Tibial nerve (tissue), 4 donors: ENCODE measurements around the gene STK39. TPM values are rescaled to one million over a fixed set of nuclear protein-coding genes. Genes with fewer than 3 reads are reported as not detected.
"Not testable (repeated sequence)": the region's sequence is repeated elsewhere in the genome, so short reads cannot be mapped to it uniquely, and the experiment has no call there.

Experiments used
- DNase-seq, 2 donors: peaks; one replicate each; pipeline ENCODE4 v3.0.0-alpha.2; 2019; ENCODE audit warnings: low spot score in 2 of 2
- H3K27ac ChIP-seq, 4 donors: fragments of 200-600 bp; sonication (generic) in 3 of 4; one replicate each; pipeline ENCODE4 v1.5.1; 2017 to 2019; ENCODE audit warnings: mild to moderate bottlenecking in 1 of 4
- H3K27me3 ChIP-seq, 2 donors: fragments of 200-600 bp; sonication (generic) in 1 of 2; one replicate each; pipeline versions ENCODE4 v1.5.1 to v1.6.0; 2017 to 2019
- H3K36me3 ChIP-seq, 3 donors: fragments of 200-600 bp; sonication (generic); one replicate each; pipeline ENCODE4 v1.5.1; 2018 to 2019
- H3K4me1 ChIP-seq, 4 donors: fragments of 200-600 bp; sonication (generic) in 3 of 4; one replicate each; pipeline ENCODE4 v1.5.1; 2017 to 2019
- H3K4me3 ChIP-seq, 4 donors: fragments of 200-600 bp; sonication (generic) in 3 of 4; one replicate each; pipeline ENCODE4 v1.5.1; 2017 to 2019; ENCODE audit warnings: mild to moderate bottlenecking in 1 of 4, moderate library complexity in 1 of 4
- H3K9me3 ChIP-seq, 4 donors: fragments of 200-600 bp; sonication (generic) in 3 of 4; one replicate each; pipeline ENCODE4 v1.5.1; 2017 to 2019
- EP300 ChIP-seq, 2 donors: sonication (generic); formaldehyde crosslinking; IDR thresholded peaks; one replicate each; pipeline ENCODE4 v1.6.1; 2017; ENCODE audit warnings: antibody characterized with exemption in 2 of 2, mild to moderate bottlenecking in 1 of 2
- POLR2A ChIP-seq, 2 donors: fragments of 450-650 bp; IDR thresholded peaks; one replicate each; pipeline ENCODE4 v1.6.1; 2017; ENCODE audit warnings: antibody characterized with exemption in 2 of 2, mild to moderate bottlenecking in 2 of 2, moderate library complexity in 2 of 2
- WGBS, 2 donors: methylation state at CpG; one replicate each; pipeline ENCODE4 v1.1.5; 2018; 5-methylcytosine and 5-hydroxymethylcytosine counted together
- total RNA-seq, 4 donors: library from RNA; depleted of rRNA; stranded (reverse); fragments of >200 nt; gene quantifications; one replicate each; pipeline ENCODE4 v1.1.0, GENCODE V29; 2016
- TF ChIP-seq, protein P1 (sequence below), 5 experiments: fragments of 200-600 bp in 3 of 5; fragments of 450-650 bp in 2 of 5; sonication (generic) in 3 of 5; IDR thresholded peaks; one replicate each; pipeline ENCODE4 v1.5.1; 2016 to 2019; ENCODE audit warnings: antibody characterized with exemption in 5 of 5, mild to moderate bottlenecking in 3 of 5, moderate library complexity in 2 of 5

STK39 gene
- total RNA-seq, 4 donors from 2014 or later, result 8.5 to 13.5 (median 12.0) TPM

DNA sequence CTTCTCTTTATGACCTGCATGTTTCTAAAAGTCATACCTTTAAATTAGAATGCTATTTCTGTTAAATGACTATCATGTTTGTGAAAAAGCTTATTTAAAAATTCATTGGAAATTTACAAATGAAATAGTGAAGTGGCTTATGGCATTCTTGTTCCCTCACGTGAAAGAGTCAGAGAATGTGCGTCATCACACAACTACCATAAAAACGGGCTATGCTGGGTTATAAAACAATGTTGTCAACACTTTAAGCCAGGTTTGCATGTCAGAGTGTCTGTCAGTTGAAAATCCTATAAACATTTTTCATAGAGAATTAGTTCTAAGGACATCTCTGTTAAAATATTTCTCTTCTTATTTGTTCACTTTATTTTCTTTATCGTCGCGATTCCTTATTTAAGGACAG, 42.5 kb upstream of the STK39 start:
- no peaks in the 10 kb centered on the region for H3K4me1 ChIP-seq
- no peak for TF ChIP-seq EP300 (IDR thresholded peaks at IDR 0.05)
- TF ChIP-seq, protein P1, sequence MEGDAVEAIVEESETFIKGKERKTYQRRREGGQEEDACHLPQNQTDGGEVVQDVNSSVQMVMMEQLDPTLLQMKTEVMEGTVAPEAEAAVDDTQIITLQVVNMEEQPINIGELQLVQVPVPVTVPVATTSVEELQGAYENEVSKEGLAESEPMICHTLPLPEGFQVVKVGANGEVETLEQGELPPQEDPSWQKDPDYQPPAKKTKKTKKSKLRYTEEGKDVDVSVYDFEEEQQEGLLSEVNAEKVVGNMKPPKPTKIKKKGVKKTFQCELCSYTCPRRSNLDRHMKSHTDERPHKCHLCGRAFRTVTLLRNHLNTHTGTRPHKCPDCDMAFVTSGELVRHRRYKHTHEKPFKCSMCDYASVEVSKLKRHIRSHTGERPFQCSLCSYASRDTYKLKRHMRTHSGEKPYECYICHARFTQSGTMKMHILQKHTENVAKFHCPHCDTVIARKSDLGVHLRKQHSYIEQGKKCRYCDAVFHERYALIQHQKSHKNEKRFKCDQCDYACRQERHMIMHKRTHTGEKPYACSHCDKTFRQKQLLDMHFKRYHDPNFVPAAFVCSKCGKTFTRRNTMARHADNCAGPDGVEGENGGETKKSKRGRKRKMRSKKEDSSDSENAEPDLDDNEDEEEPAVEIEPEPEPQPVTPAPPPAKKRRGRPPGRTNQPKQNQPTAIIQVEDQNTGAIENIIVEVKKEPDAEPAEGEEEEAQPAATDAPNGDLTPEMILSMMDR (IDR thresholded peaks at IDR 0.05), result no peak
- TF ChIP-seq POLR2A (IDR thresholded peaks at IDR 0.05), result no peak
- WGBS, 2 donors, result 85 to 86% methylated on average over 6 of the region's 6 CpGs

DNA sequence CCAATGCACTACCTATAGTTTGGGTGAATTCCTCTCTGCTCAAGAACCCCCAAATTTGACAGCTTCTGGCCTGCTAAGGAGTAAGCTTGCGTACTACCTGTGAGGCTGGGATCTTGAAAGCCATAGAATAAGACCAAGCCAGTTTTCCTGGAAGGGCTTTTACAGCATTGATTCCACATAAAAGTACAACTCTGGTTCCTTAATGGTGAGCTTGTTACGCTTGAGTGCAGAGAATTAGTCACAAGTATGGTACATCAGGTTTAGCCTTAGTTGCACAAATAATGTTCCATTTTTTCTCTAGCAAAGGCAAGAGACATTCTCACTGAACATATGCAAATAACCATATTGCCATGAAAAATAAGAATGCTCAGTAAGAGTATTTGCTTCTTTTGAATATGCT, 39.1 kb upstream of the STK39 start:
- WGBS, 2 donors, result 48 to 70% methylated on average over 2 of the region's 2 CpGs
- Histone ChIP-seq H3K4me1 (no peaks in the 10 kb centered on the region), H3K9me3 (no peaks in the 10 kb centered on the region), H3K27me3 (no peaks in the 10 kb centered on the region), H3K4me3 (no peak overlapping the region), H3K36me3 (no peaks in the 10 kb centered on the region), H3K27ac (no peak overlapping the region)
- TF ChIP-seq, protein P1 (IDR thresholded peaks at IDR 0.05), result no peak
- no peak for TF ChIP-seq POLR2A (IDR thresholded peaks at IDR 0.05)
- TF ChIP-seq EP300 (IDR thresholded peaks at IDR 0.05), result no peak
- no peak for DNase-seq

More for the DNA sequence above, 42.5 kb upstream of the STK39 start:
- no peak overlapping the region for H3K4me3 ChIP-seq
- no peaks in the 10 kb centered on the region for H3K9me3 ChIP-seq
- no peak overlapping the region for H3K27ac ChIP-seq
- no peaks in the 10 kb centered on the region for H3K36me3 ChIP-seq
- no peaks in the 10 kb centered on the region for H3K27me3 ChIP-seq
- DNase-seq, result no peak

GRCh38 chr2:168278424-168278888, 31.1 kb upstream of the STK39 start:
- H3K9me3 ChIP-seq, result no peaks in the 10 kb centered on the region

GRCh38 chr2:168277276-168277675, 29.9 kb upstream of the STK39 start:
- no peaks in the 10 kb centered on the region for H3K4me1 ChIP-seq
- TF ChIP-seq EP300 (IDR thresholded peaks at IDR 0.05) (no peak), POLR2A (IDR thresholded peaks at IDR 0.05) (no peak)
- TF ChIP-seq, protein P1 (IDR thresholded peaks at IDR 0.05), result no peak
- no peaks in the 10 kb centered on the region for H3K27me3 ChIP-seq
- DNase-seq, result no peak
- no peak overlapping the region for H3K4me3 ChIP-seq
- no peaks in the 10 kb centered on the region for H3K36me3 ChIP-seq
- WGBS, 2 donors, result 90 to 96% methylated on average over 3 of the region's 3 CpGs
- no peaks in the 10 kb centered on the region for H3K9me3 ChIP-seq
- no peak overlapping the region for H3K27ac ChIP-seq

More at GRCh38 chr2:168278424-168278888, 31.1 kb upstream of the STK39 start:
- WGBS, 2 donors, result 79 to 83% methylated on average over 5 of the region's 5 CpGs
- H3K27ac ChIP-seq, result no peak overlapping the region
- no peak for DNase-seq
- no peak overlapping the region for H3K4me3 ChIP-seq
- TF ChIP-seq, protein P1 (IDR thresholded peaks at IDR 0.05), result no peak
- TF ChIP-seq POLR2A (IDR thresholded peaks at IDR 0.05), result no peak
- TF ChIP-seq EP300 (IDR thresholded peaks at IDR 0.05), result no peak
- H3K27me3 ChIP-seq, result no peaks in the 10 kb centered on the region
- no peaks in the 10 kb centered on the region for H3K4me1 ChIP-seq
- H3K36me3 ChIP-seq, result no peaks in the 10 kb centered on the region

- DNase-seq, result no peak
- Histone ChIP-seq H3K27ac (no peak overlapping the region), H3K4me1 (no peaks in the 10 kb centered on the region), H3K9me3 (no peaks in the 10 kb centered on the region), H3K4me3 (no peak overlapping the region), H3K27me3 (no peaks in the 10 kb centered on the region), H3K36me3 (no peaks in the 10 kb centered on the region)
- TF ChIP-seq, protein P1 (IDR thresholded peaks at IDR 0.05), result no peak
- TF ChIP-seq POLR2A (IDR thresholded peaks at IDR 0.05), result no peak
- TF ChIP-seq EP300 (IDR thresholded peaks at IDR 0.05), result no peak
- 81 to 86% methylated on average over 3 of the region's 3 CpGs for WGBS, 2 donors
Observed at GRCh38 chr2:168272225-168272624, 24.8 kb upstream of the STK39 start.

DNA sequence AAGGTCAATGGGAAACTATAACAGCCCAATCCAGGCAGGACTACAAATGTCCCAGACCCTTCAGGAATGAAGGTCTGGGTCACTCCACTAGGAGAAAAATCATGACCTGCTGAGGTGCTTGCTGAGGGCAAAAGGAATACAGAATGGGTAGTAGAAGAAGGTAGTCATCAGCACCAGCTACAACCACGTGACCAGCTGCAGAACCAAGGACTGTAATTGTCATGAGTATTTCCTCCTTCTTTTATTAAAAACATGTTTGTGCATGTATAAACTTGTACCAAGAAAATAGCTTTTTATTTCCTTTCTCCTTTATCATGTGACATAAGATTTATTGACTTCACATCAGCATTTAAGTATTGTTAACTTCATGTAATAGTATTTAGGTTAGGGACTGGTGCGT, 15.5 kb upstream of the STK39 start:
- WGBS, 2 donors, result 85 to 91% methylated on average over 2 of the region's 2 CpGs
- not testable (repeated sequence) for DNase-seq, H3K4me1 ChIP-seq

More for the DNA sequence above, 15.5 kb upstream of the STK39 start:
- H3K27ac ChIP-seq, H3K36me3 ChIP-seq, H3K4me3 ChIP-seq, H3K27me3 ChIP-seq: not testable (repeated sequence)
- H3K9me3 ChIP-seq, result peaks cover 0 to 24% (median 0%) of the 10 kb centered on the region in 4 donors
